CD14-positive monocyte (primary cell): Measurements from ENCODE around the gene FASTK. TPM values are rescaled to one million over a fixed set of nuclear protein-coding genes. Genes with fewer than 3 reads are reported as not detected.

Experiments
- DNase-seq, 3 donors: peaks; one replicate each; pipeline ENCODE4 v3.0.0-alpha.2; 2011 to 2022
- H2AFZ ChIP-seq: 2 replicates; pipeline ENCODE4 v1.6.0; 2012; ENCODE audit warnings: mild to moderate bottlenecking, low read depth, low read length, inconsistent platforms; ENCODE audit not compliant: insufficient read depth, poor library complexity, severe bottlenecking
- H3K27ac ChIP-seq, 2 donors: 1 replicate in 1 of 2; 2 replicates in 1 of 2; pipeline ENCODE4 v1.5.1; 2012 to 2013; ENCODE audit warnings: low read length in 2 of 2, control low read depth in 1 of 2, inconsistent platforms in 1 of 2, low read depth in 1 of 2, mild to moderate bottlenecking in 1 of 2
- H3K27me3 ChIP-seq, 2 donors: one replicate each; pipeline versions ENCODE4 v1.6.0 to v1.6.1; 2011 to 2013; ENCODE audit warnings: low read length in 2 of 2; ENCODE audit not compliant: control insufficient read depth in 2 of 2, insufficient read depth in 2 of 2
- H3K36me3 ChIP-seq, 2 donors: replicated peaks in 1 of 2; 1 replicate in 1 of 2; 2 replicates in 1 of 2; pipeline versions ENCODE4 v1.5.1 to v1.6.1; 2012 to 2013; ENCODE audit warnings: low read length in 2 of 2, control low read depth in 1 of 2, inconsistent platforms in 1 of 2, mild to moderate bottlenecking in 1 of 2; ENCODE audit not compliant: insufficient read depth in 2 of 2, control insufficient read depth in 1 of 2
- H3K4me1 ChIP-seq, 2 donors: 1 replicate in 1 of 2; 2 replicates in 1 of 2; pipeline versions ENCODE4 v1.5.1 to v1.6.1; 2012 to 2013; ENCODE audit warnings: low read length in 2 of 2, control low read depth in 1 of 2, inconsistent platforms in 1 of 2, mild to moderate bottlenecking in 1 of 2, moderate library complexity in 1 of 2; ENCODE audit not compliant: insufficient read depth in 2 of 2, control insufficient read depth in 1 of 2
- H3K4me2 ChIP-seq: replicated peaks from 2 replicates; pipeline ENCODE3; 2012; ENCODE audit warnings: low read length, moderate library complexity, mild to moderate bottlenecking; ENCODE audit not compliant: poor library complexity, severe bottlenecking; ENCODE audit errors: extremely low read depth
- H3K4me3 ChIP-seq, 3 experiments: fragments of 200-600 bp in 1 of 3; sonication (generic) in 1 of 3; replicated peaks in 1 of 3; 1 replicate in 2 of 3; 2 replicates in 1 of 3; pipeline ENCODE4 v1.5.1; 2011 to 2013; ENCODE audit warnings: low read length in 3 of 3, mild to moderate bottlenecking in 3 of 3, control low read depth in 2 of 3, low read depth in 2 of 3, inconsistent platforms in 1 of 3, moderate library complexity in 1 of 3
- H3K79me2 ChIP-seq: 2 replicates; pipeline ENCODE4 v1.6.0; 2012; ENCODE audit warnings: mild to moderate bottlenecking, control low read depth, inconsistent platforms, low read length, moderate library complexity; ENCODE audit not compliant: insufficient read depth
- H3K9ac ChIP-seq: 2 replicates; pipeline ENCODE4 v1.6.0; 2017; ENCODE audit warnings: low read length, mild to moderate bottlenecking; ENCODE audit not compliant: insufficient read depth, poor library complexity, severe bottlenecking
- H3K9me3 ChIP-seq, 2 donors: replicated peaks in 1 of 2; 1 replicate in 1 of 2; 2 replicates in 1 of 2; pipeline versions ENCODE4 v1.5.1 to v1.6.1; 2012 to 2013; ENCODE audit warnings: low read length in 2 of 2, control low read depth in 1 of 2; ENCODE audit not compliant: control insufficient read depth in 1 of 2, insufficient read depth in 1 of 2
- H4K20me1 ChIP-seq: 2 replicates; pipeline ENCODE4 v1.6.0; 2012; ENCODE audit warnings: mild to moderate bottlenecking, low read length, control low read depth, moderate library complexity; ENCODE audit not compliant: insufficient read depth
- H3K27ac Mint-ChIP-seq, 7 donors: one replicate each; pipeline ENCODE4 v1.8.0; 2020; ENCODE audit warnings: mild to moderate bottlenecking in 7 of 7, mixed read lengths in 7 of 7, moderate library complexity in 6 of 7, inconsistent platforms in 2 of 7
- H3K27me3 Mint-ChIP-seq, 3 donors: one replicate each; pipeline ENCODE4 v1.8.0; 2021 to 2022; ENCODE audit warnings: low read depth in 3 of 3, mild to moderate bottlenecking in 3 of 3, mixed read lengths in 3 of 3, moderate library complexity in 3 of 3, inconsistent platforms in 1 of 3
- H3K36me3 Mint-ChIP-seq, 2 donors: one replicate each; pipeline ENCODE4 v1.8.0; 2020; ENCODE audit warnings: mixed read lengths in 2 of 2, inconsistent platforms in 1 of 2, mild to moderate bottlenecking in 1 of 2
- H3K4me1 Mint-ChIP-seq: one replicate; pipeline ENCODE4 v1.8.0; 2020; ENCODE audit warnings: mild to moderate bottlenecking, mixed read lengths
- H3K4me3 Mint-ChIP-seq, 2 donors: one replicate each; pipeline ENCODE4 v1.8.0; 2020; ENCODE audit warnings: mild to moderate bottlenecking in 2 of 2, mixed read lengths in 2 of 2, moderate library complexity in 1 of 2
- H3K9me3 Mint-ChIP-seq, 7 donors: one replicate each; pipeline ENCODE4 v1.8.0; 2020 to 2022; ENCODE audit warnings: mixed read lengths in 7 of 7, mild to moderate bottlenecking in 6 of 7, moderate library complexity in 6 of 7, inconsistent platforms in 2 of 7
- CTCF ChIP-seq: fragments of 200-600 bp; IDR thresholded peaks from one replicate; pipeline ENCODE4 v1.8.0; 2022; ENCODE audit warnings: antibody characterized with exemption, mild to moderate bottlenecking
- WGBS: methylation state at CpG from one replicate; pipeline ENCODE4 v1.1.5; 2013; ENCODE audit warnings: missing lambda C conversion rate; ENCODE audit not compliant: insufficient coverage; 5-methylcytosine and 5-hydroxymethylcytosine counted together
- intact Hi-C, 2 donors: fragments of 100-400 bp; cut with micrococcal nuclease; formaldehyde crosslinking; loops; one replicate each; pipeline versions ENCODE4 v1.15.0 to v1.15.1; 2023
- polyA plus RNA-seq, 3 donors: library from polyadenylated mRNA; depleted of rRNA in 1 of 3; unstranded in 2 of 3; stranded (reverse) in 1 of 3; fragments of 300-500 nt in 2 of 3; fragments of >200 nt in 1 of 3; fragmentation: Illumina TruSeq in 2 of 3; gene quantifications; 1 replicate in 2 of 3; 2 replicates in 1 of 3; pipeline ENCODE4 v1.2.3, GENCODE V29; 2012 to 2021

FASTK gene
- polyA plus RNA-seq, 3 donors, result 34.7 to 110 (median 38.6) TPM

- no peaks in the 10 kb centered on the region for H3K9me3 ChIP-seq
- no peak overlapping the region for H3K4me3 ChIP-seq
- 100% methylated on average over 1 of the region's 6 CpGs for WGBS
- H3K27me3 ChIP-seq, result no peaks in the 10 kb centered on the region
- no peak overlapping the region for H3K9ac ChIP-seq
- no peak overlapping the region for H2AFZ ChIP-seq
- H3K27ac Mint-ChIP-seq, result peak overlapping the region in 1 of 7 donors; percentile 8
- intact Hi-C loops, result no loop called here
- peaks cover 83% of the 10 kb centered on the region for H4K20me1 ChIP-seq
- no peak for TF ChIP-seq CTCF
- peaks cover 45 to 73% of the 10 kb centered on the region in 2 donors for H3K36me3 Mint-ChIP-seq
- H3K4me2 ChIP-seq, result no peak overlapping the region
- no peak for DNase-seq
- H3K27me3 Mint-ChIP-seq, result no peaks in the 10 kb centered on the region
- peaks cover 65 to 81% of the 10 kb centered on the region in 2 donors for H3K36me3 ChIP-seq
- H3K79me2 ChIP-seq, result peaks cover 24% of the 10 kb centered on the region
- H3K27ac ChIP-seq, result no peak overlapping the region
- no peak overlapping the region for H3K4me3 Mint-ChIP-seq
- H3K4me1 ChIP-seq, result peaks cover 12 to 14% of the 10 kb centered on the region in 2 donors
- peaks cover 16% of the 10 kb centered on the region for H3K4me1 Mint-ChIP-seq
- H3K9me3 Mint-ChIP-seq, result peaks cover 0 to 3% (median 0%) of the 10 kb centered on the region in 7 donors
Observed at GRCh38 chr7:151064993-151065392, 15.6 kb downstream of the FASTK start.

GRCh38 chr7:151064454-151064853, 16.2 kb downstream of the FASTK start:
- Mint-ChIP-seq H3K27ac (no peak overlapping the region), H3K4me3 (no peak overlapping the region), H3K27me3 (no peaks in the 10 kb centered on the region), H3K36me3 (peaks cover 41 to 68% of the 10 kb centered on the region in 2 donors), H3K9me3 (peaks cover 0 to under 1% (median 0%) of the 10 kb centered on the region in 7 donors), H3K4me1 (peaks cover 16% of the 10 kb centered on the region)
- peaks cover 61 to 75% of the 10 kb centered on the region in 2 donors for H3K36me3 ChIP-seq
- no peaks in the 10 kb centered on the region for H3K27me3 ChIP-seq
- H3K9ac ChIP-seq, result no peak overlapping the region
- H3K4me2 ChIP-seq, result no peak overlapping the region
- H3K27ac ChIP-seq, result no peak overlapping the region
- no peaks in the 10 kb centered on the region for H3K9me3 ChIP-seq
- WGBS, result 97% methylated on average over 7 of the region's 18 CpGs
- intact Hi-C loops, result no loop called here
- H4K20me1 ChIP-seq, result peaks cover 83% of the 10 kb centered on the region
- DNase-seq, result no peak
- H3K4me1 ChIP-seq, result peaks cover 13 to 16% of the 10 kb centered on the region in 2 donors
- TF ChIP-seq CTCF, result no peak
- H3K4me3 ChIP-seq, result no peak overlapping the region
- H2AFZ ChIP-seq, result no peak overlapping the region
- peaks cover 29% of the 10 kb centered on the region for H3K79me2 ChIP-seq
